CD4-positive, alpha-beta memory T cell (primary cell): ENCODE data around the gene GPSM3. TPM values are rescaled to one million over a fixed set of nuclear protein-coding genes. Genes with fewer than 3 reads are reported as not detected.
A peak's percentile ranks its signal among the peaks of the same experiment; 100 is the strongest.
"Not testable (repeated sequence)": the region's sequence is repeated elsewhere in the genome, so short reads cannot be mapped to it uniquely, and the experiment has no call there.

ENCODE experiments used
- CTCF ChIA-PET: fragments of 350-600 bp; sonication (Branson Sonifier 250); formaldehyde crosslinking; loops from one replicate; lab custom pipeline; 2021; ENCODE audit warnings: inconsistent platforms; ENCODE audit not compliant: partially characterized antibody; lab: Charles Lee
- POLR2A ChIA-PET: fragments of 350-600 bp; sonication (Branson Sonifier 250); formaldehyde crosslinking; loops from one replicate; lab custom pipeline; 2021; ENCODE audit not compliant: partially characterized antibody; lab: Charles Lee
- DNase-seq, 5 donors: peaks; one replicate each; pipeline versions ENCODE4 v3.0.0 to v3.0.0-alpha.2; 2020 to 2022; ENCODE audit warnings: mixed read lengths in 1 of 5
- H3K27ac ChIP-seq: one replicate; pipeline ENCODE4 v1.7.0; 2013; ENCODE audit warnings: low read depth, low read length
- H3K27me3 ChIP-seq: 2 replicates; pipeline ENCODE4 v1.7.0; 2013; ENCODE audit warnings: mild to moderate bottlenecking, low read length, moderate library complexity; ENCODE audit not compliant: insufficient read depth
- H3K36me3 ChIP-seq: 2 replicates; pipeline ENCODE4 v1.7.0; 2013; ENCODE audit warnings: mild to moderate bottlenecking, low read length, moderate library complexity; ENCODE audit not compliant: insufficient read depth
- H3K4me1 ChIP-seq: 2 replicates; pipeline ENCODE4 v1.7.0; 2013; ENCODE audit warnings: mild to moderate bottlenecking, low read length, moderate library complexity; ENCODE audit not compliant: insufficient read depth
- H3K4me3 ChIP-seq, 2 donors: one replicate each; pipeline ENCODE4 v1.7.0; 2013; ENCODE audit warnings: low read length in 2 of 2, mild to moderate bottlenecking in 1 of 2
- H3K9me3 ChIP-seq, 2 donors: one replicate each; pipeline ENCODE4 v1.7.0; 2013; ENCODE audit warnings: low read length in 2 of 2, control low read depth in 1 of 2; ENCODE audit not compliant: control insufficient read depth in 1 of 2
- H3K27ac Mint-ChIP-seq, 7 donors: one replicate each; pipeline ENCODE4 v1.8.0; 2020 to 2021; ENCODE audit warnings: mixed read lengths in 7 of 7, mild to moderate bottlenecking in 6 of 7, inconsistent platforms in 3 of 7, moderate library complexity in 3 of 7
- H3K27me3 Mint-ChIP-seq, 2 donors: one replicate each; pipeline ENCODE4 v1.8.0; 2020 to 2021; ENCODE audit warnings: mixed read lengths in 2 of 2
- H3K36me3 Mint-ChIP-seq, 2 donors: one replicate each; pipeline ENCODE4 v1.8.0; 2020 to 2021; ENCODE audit warnings: mixed read lengths in 2 of 2, inconsistent platforms in 1 of 2, mild to moderate bottlenecking in 1 of 2
- H3K4me1 Mint-ChIP-seq, 4 donors: one replicate each; pipeline ENCODE4 v1.8.0; 2020 to 2021; ENCODE audit warnings: mixed read lengths in 4 of 4, mild to moderate bottlenecking in 1 of 4
- H3K4me3 Mint-ChIP-seq, 8 donors: one replicate each; pipeline ENCODE4 v1.8.0; 2020 to 2021; ENCODE audit warnings: mixed read lengths in 8 of 8, mild to moderate bottlenecking in 7 of 8, moderate library complexity in 6 of 8, inconsistent platforms in 3 of 8
- H3K9me3 Mint-ChIP-seq, 8 donors: one replicate each; pipeline ENCODE4 v1.8.0; 2020 to 2021; ENCODE audit warnings: mixed read lengths in 8 of 8, mild to moderate bottlenecking in 5 of 8, inconsistent platforms in 3 of 8, moderate library complexity in 1 of 8
- intact Hi-C: fragments of 100-400 bp; cut with micrococcal nuclease; formaldehyde crosslinking; loops from one replicate; pipeline ENCODE4 v1.15.1; 2023
- polyA plus RNA-seq, 2 donors: library from polyadenylated mRNA; unstranded; fragments of 300-500 nt; fragmentation: Illumina TruSeq; gene quantifications; one replicate each; pipeline ENCODE4 v1.2.3, GENCODE V29; 2021
- total RNA-seq, 2 experiments: library from RNA; stranded (reverse); gene quantifications; one replicate each; pipeline ENCODE4 v1.2.3, GENCODE V29; 2021

GPSM3 gene
- total and polyA plus RNA-seq, 4 experiments from 2014 or later, result 110 to 313 (median 237) TPM

GRCh38 chr6:32185681-32186131, 6.7 kb downstream of the GPSM3 start:
- Histone ChIP-seq H3K36me3 (peaks cover 59% of the 10 kb centered on the region), H3K27ac (peak overlapping the region; percentile 70), H3K4me1 (peaks cover 76% of the 10 kb centered on the region)
- H3K27me3 ChIP-seq, intact Hi-C loops, H3K9me3 Mint-ChIP-seq, H3K9me3 ChIP-seq, H3K27me3 Mint-ChIP-seq, H3K4me3 ChIP-seq: not testable (repeated sequence)
- ChIA-PET CTCF (interaction anchor here (1.0 kb wide), 1 partner anchor 61 kb away, joined by 4 read pairs; no protein-coding TSS in a partner anchor), POLR2A (interaction anchor here (0.5 to 12.7 kb wide), 6 partner anchors 10 to 786 kb away, joined by 3 to 188 read pairs (median 3); partner anchors contain the start of genes ATF6B and FKBPL)
- peak in 4 of 5 donors; percentile 33 to 88 (median 47) for DNase-seq
- Mint-ChIP-seq H3K4me3 (peak overlapping the region; percentile 20 to 96 (median 80)), H3K27ac (peak overlapping the region; percentile 96 to 97 (median 97)), H3K4me1 (peaks cover 34 to 54% (median 44%) of the 10 kb centered on the region in 4 donors), H3K36me3 (peaks cover 40 to 58% of the 10 kb centered on the region in 2 donors)

DNA sequence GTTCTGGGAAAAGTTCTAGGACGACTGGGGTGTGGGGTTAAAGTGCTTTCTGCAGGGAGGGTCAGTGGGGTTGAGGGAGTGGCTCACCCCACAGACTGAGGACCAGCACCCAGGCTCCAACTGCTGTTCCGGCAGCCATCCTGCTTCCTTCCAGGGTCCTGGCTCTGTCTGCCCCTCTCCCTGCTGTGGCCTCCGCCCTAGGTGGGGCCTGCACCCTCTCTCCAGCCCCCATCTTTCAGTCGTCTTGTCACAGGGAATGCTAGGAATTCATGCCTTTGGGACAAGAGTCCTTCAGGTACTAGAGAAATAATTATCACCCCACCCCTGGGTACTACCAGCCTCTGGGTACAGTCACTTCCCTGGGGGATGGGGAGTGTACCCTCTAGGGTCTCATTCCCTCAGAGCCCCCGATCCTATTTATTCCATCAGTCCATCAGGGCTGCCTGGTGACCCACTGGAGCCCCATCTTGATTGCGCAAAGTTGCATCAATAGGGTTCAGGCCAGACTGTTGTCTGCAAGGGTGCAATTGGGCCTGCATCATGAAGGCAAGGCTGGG, 8.3 kb downstream of the GPSM3 start, which contains the start of gene AGER:
TSS of gene AGER (minus strand) at position 170 of the 557 bp plus-strand sequence. CDS start at position 139, 31 bp downstream.
- peak within 1 kb of the TSS in 1 of 8 donors; percentile 39 for H3K4me3 Mint-ChIP-seq
- no peaks in the 10 kb centered on the region for H3K27me3 Mint-ChIP-seq
- H3K27ac ChIP-seq, result peak within 1 kb of the TSS; percentile 70
- H3K27ac Mint-ChIP-seq, result peak within 1 kb of the TSS; percentile 36 to 97 (median 64)
- no peak for DNase-seq
- CTCF ChIA-PET, result no interaction called here
- POLR2A ChIA-PET, result interaction anchor here (1.3 to 8.4 kb wide), 3 partner anchors 7 to 55 kb away, joined by 3 to 408 read pairs (median 19); partner anchors contain the start of genes GPSM3 and PBX2
- H3K9me3 ChIP-seq, result no peaks in the 10 kb centered on the region
- no peak within 1 kb of the TSS for H3K4me3 ChIP-seq
- H3K36me3 Mint-ChIP-seq, result peaks cover 42 to 59% of the 10 kb centered on the region in 2 donors
- H3K9me3 Mint-ChIP-seq, result peaks cover 0 to 2% (median 0%) of the 10 kb centered on the region in 8 donors
- intact Hi-C loops, result no loop called here
- H3K4me1 ChIP-seq, result peaks cover 88% of the 10 kb centered on the region
- peaks cover 40 to 66% (median 50%) of the 10 kb centered on the region in 4 donors for H3K4me1 Mint-ChIP-seq
- H3K36me3 ChIP-seq, result peaks cover 60% of the 10 kb centered on the region
- H3K27me3 ChIP-seq, result no peaks in the 10 kb centered on the region

DNA sequence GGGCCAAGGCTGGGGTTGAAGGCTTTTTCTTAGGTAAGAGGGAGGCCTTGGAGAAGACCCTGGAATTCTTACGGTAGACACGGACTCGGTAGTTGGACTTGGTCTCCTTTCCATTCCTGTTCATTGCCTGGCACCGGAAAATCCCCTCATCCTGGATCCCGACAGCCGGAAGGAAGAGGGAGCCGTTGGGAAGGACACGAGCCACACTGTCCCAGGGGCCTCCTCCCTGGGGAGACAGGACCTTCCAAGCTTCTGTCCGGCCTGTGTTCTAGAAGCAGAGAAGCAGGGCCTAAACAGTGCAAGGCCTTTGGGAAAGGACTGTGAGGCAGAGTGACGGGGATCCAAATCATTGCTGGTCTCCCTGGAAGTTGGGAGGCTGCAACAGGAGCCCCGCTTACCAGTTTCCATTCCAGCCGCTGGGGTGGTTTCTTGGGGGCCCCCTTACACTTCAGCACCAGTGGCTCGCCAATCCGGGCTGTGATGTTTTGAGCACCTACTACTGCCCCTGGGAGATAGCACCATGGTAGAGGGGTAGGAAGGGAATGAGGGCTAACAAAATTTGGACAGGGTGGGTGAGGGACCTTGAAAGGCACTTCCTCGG, 8.9 kb downstream of the GPSM3 start:
- H3K4me1 Mint-ChIP-seq, result peaks cover 41 to 66% (median 50%) of the 10 kb centered on the region in 4 donors
- H3K36me3 Mint-ChIP-seq, result peaks cover 36 to 59% of the 10 kb centered on the region in 2 donors
- Histone ChIP-seq H3K4me3 (no peak overlapping the region), H3K27me3 (no peaks in the 10 kb centered on the region), H3K4me1 (peaks cover 88% of the 10 kb centered on the region), H3K36me3 (peaks cover 60% of the 10 kb centered on the region), H3K27ac (peak overlapping the region; percentile 70), H3K9me3 (no peaks in the 10 kb centered on the region)
- H3K27ac Mint-ChIP-seq, result peak overlapping the region in 5 of 7 donors; percentile 41 to 73 (median 60)
- peaks cover 0 to 2% (median 0%) of the 10 kb centered on the region in 8 donors for H3K9me3 Mint-ChIP-seq
- ChIA-PET CTCF (no interaction called here), POLR2A (interaction anchor here (1.0 to 8.4 kb wide), 2 partner anchors 8 to 56 kb away, joined by 4 to 408 read pairs; partner anchors contain the start of genes ATF6B, GPSM3 and PBX2)
- DNase-seq, result peak in 1 of 5 donors; percentile 23
- H3K4me3 Mint-ChIP-seq, result no peak overlapping the region
- intact Hi-C loops, result no loop called here
- no peaks in the 10 kb centered on the region for H3K27me3 Mint-ChIP-seq

- H3K4me1 ChIP-seq, result peaks cover 83% of the 10 kb centered on the region
- no peaks in the 10 kb centered on the region for H3K9me3 ChIP-seq
- no peaks in the 10 kb centered on the region for H3K27me3 ChIP-seq
- Mint-ChIP-seq H3K9me3 (peaks cover 0 to 2% (median 0%) of the 10 kb centered on the region in 8 donors), H3K4me3 (no peak overlapping the region), H3K27me3 (no peaks in the 10 kb centered on the region), H3K27ac (peak overlapping the region in 4 of 7 donors; percentile 47 to 62 (median 61)), H3K4me1 (peaks cover 41 to 66% (median 51%) of the 10 kb centered on the region in 4 donors), H3K36me3 (peaks cover 34 to 59% of the 10 kb centered on the region in 2 donors)
- ChIA-PET POLR2A (interaction anchor here (0.5 to 8.4 kb wide), 4 partner anchors 8 to 55 kb away, joined by 3 to 408 read pairs (median 4); partner anchors contain the start of genes ATF6B, FKBPL, GPSM3 and PBX2), CTCF (interaction anchor here (1.1 to 1.6 kb wide), 2 partner anchors 12 to 65 kb away, joined by 3 to 4 read pairs; no protein-coding TSS in a partner anchor)
- DNase-seq, result no peak
- no peak overlapping the region for H3K27ac ChIP-seq
- intact Hi-C loops, result no loop called here
- no peak overlapping the region for H3K4me3 ChIP-seq
- H3K36me3 ChIP-seq, result peaks cover 60% of the 10 kb centered on the region
These were observed 9.4 kb downstream of the GPSM3 start for GRCh38 chr6:32183030-32183429.

DNA sequence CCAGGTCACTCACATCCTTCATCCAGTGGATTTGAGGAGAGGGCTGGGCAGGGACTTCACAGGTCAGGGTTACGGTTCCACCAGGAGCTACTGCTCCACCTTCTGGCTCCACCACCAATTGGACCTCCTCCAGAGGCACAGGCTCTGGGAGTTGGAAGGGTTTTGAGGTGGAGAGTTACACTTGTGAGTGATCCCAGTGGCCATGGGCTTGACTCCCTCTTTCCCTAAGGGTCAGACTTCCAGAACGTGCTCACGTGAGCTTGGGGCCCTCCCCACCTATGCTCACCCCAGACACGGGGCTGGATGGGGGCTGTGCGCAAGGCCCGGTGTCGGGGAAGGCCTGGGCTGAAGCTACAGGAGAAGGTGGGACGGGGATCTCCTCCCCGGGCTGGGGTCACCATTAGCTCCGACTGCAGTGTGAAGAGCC, 9.9 kb downstream of the GPSM3 start:
- Mint-ChIP-seq H3K27ac (peak overlapping the region in 1 of 7 donors; percentile 50), H3K4me3 (no peak overlapping the region), H3K36me3 (peaks cover 32 to 59% of the 10 kb centered on the region in 2 donors), H3K4me1 (peaks cover 39 to 63% (median 50%) of the 10 kb centered on the region in 4 donors), H3K9me3 (peaks cover 0 to 2% (median 0%) of the 10 kb centered on the region in 8 donors), H3K27me3 (no peaks in the 10 kb centered on the region)
- Histone ChIP-seq H3K4me1 (peaks cover 78% of the 10 kb centered on the region), H3K36me3 (peaks cover 56% of the 10 kb centered on the region), H3K27me3 (no peaks in the 10 kb centered on the region), H3K27ac (no peak overlapping the region), H3K9me3 (no peaks in the 10 kb centered on the region), H3K4me3 (no peak overlapping the region)
- DNase-seq, result peak in 1 of 5 donors; percentile 29
- ChIA-PET POLR2A (interaction anchor here (0.5 to 8.4 kb wide), 4 partner anchors 9 to 55 kb away, joined by 3 to 408 read pairs (median 4); partner anchors contain the start of genes ATF6B, FKBPL, GPSM3 and PBX2), CTCF (interaction anchor here (0.5 to 1.6 kb wide), 3 partner anchors 13 to 89 kb away, joined by 3 to 4 read pairs (median 3); no protein-coding TSS in a partner anchor)
- intact Hi-C loops, result no loop called here

DNA sequence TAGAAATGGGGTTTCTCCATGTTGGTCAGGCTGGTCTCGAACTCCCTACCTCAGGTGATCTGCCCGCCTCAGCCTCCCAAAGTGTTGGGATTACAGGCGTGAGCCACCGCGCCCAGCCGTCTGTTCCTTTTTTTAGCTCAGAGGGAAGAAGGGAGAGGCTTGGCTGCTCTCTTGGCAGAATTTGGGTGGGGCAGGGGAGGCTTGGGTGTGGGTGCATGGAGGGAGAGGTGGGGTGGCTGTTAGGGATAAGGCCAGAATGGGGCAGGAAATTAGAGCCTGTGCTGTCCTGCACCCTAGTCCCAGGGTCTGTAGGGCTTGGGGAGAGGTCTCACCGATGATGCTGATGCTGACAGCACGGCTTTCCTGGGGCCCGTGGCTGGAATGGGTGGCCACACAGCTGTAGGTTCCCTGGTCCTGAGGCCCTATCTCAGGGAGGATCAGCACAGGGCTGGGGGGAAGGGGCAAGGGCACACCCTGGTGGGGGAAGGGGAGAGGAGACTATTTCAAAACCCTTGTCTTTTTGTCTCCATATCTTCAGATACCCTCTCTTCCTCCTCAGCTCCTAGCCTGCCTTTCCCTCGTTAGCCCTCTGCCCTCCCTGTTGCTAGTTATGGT, 10.4 kb downstream of the GPSM3 start:
- Histone ChIP-seq H3K27me3 (no peaks in the 10 kb centered on the region), H3K4me3 (no peak overlapping the region), H3K27ac (no peak overlapping the region), H3K36me3 (peaks cover 51% of the 10 kb centered on the region), H3K4me1 (peaks cover 75% of the 10 kb centered on the region), H3K9me3 (no peaks in the 10 kb centered on the region)
- DNase-seq, result peak in 1 of 5 donors; percentile 20
- peaks cover 35 to 63% (median 48%) of the 10 kb centered on the region in 4 donors for H3K4me1 Mint-ChIP-seq
- intact Hi-C loops, result no loop called here
- H3K9me3 Mint-ChIP-seq, result peaks cover 0 to 2% (median 0%) of the 10 kb centered on the region in 8 donors
- H3K27me3 Mint-ChIP-seq, result no peaks in the 10 kb centered on the region
- ChIA-PET CTCF (interaction anchor here (0.5 to 1.6 kb wide), 3 partner anchors 13 to 88 kb away, joined by 3 to 4 read pairs (median 3); no protein-coding TSS in a partner anchor), POLR2A (interaction anchor here (1.7 to 8.4 kb wide), 2 partner anchors 9 to 52 kb away, joined by 5 to 408 read pairs; partner anchors contain the start of genes FKBPL, GPSM3 and PBX2)
- peaks cover 27 to 54% of the 10 kb centered on the region in 2 donors for H3K36me3 Mint-ChIP-seq
- peak overlapping the region in 3 of 7 donors; percentile 50 to 81 (median 62) for H3K27ac Mint-ChIP-seq
- H3K4me3 Mint-ChIP-seq, result no peak overlapping the region
